ENCODE data around the gene SIK3.

The SIK3 gene

DNA sequence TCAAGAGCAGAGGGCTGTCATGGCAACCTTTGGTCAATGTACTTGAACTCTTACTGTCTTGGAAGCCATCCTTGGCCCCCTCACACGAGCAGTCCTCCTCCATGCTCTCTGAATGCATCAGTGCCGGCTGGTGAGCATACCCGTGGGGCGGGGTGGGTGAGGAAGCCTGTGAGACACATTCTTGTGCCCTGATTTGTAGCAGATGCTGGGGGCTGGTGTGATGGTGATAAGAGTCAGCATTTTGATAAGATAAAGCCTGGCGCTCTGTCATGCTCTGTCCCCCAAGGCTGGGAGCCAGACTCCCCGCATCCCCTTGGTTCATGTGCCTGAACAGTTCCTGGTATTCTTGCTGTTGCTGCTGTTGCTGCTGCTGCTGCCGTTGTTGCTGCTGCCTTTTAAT lies 240.3 kb downstream of the SIK3 start:
- DNase-seq, result no peak

- DNase-seq, result no peak
These were observed 240.9 kb downstream of the SIK3 start for GRCh38 chr11:116857316-116857715.

DNA sequence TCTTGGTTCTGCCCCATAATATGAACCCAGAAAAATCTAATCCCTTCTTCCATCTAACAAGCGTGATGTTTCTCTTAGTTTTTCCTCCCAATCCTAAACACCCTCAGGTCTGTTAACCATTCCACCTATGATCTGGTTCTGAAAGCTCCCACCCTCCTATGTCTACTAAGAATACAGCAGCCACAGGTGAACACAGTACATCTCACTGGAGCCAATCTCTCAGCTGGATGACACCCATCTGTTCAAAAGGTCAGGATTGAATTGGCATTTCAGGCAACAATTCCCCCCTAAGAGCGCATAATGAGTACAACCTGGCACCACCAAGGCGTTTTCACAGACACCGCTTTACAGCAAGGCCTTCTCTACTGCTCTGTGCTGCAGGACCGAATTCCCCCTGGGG lies 241.8 kb downstream of the SIK3 start:
- no peak for DNase-seq

DNA sequence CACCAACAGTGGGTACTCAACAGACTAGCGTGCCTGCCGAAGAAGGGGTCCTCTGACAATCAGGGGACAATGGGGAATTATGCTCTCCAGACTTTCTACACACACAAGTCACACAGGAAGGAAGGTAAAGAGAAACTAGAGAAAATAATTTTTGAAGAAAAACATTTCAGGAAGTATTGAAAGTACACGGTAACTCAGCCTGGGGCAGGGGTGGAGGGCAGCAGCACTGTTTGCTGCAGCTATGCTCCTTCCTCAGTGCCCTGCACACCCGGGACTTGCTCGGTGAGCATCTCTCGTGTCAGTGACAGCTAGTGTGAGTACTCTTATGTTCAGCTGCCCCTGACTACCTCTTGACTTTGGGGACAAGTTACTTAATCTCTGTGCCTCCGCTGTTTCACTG lies 242.8 kb downstream of the SIK3 start:
- DNase-seq, result no peak

DNA sequence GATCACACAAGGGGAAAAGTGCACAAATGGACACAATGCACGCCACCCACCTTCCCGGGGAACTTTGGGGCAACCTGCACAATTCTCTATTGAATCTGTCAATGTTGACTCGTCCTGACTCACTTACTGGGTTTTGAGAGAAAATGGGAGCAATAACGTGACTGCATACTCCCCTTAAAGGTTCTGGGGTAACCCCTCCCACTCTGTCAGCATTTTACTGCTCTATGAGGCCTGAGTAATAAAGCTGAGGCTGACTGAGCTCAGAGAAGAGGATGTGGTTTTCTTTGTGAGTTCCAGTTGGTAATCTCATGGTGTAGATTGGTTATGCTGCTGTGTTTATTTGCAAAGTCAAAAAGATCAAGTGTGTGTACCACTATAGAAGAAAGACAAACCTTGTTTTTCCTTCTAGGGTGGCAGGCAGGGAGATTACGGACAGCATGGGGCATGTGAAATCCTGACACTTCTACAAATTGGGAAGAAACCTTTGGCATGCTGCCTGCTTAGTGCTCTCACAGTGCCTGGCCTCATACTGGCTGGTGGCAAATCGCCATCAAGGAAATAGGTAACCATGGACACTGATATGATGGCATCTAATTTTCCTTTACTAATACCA lies 244.7 kb downstream of the SIK3 start:
- DNase-seq, result no peak

- DNase-seq, result no peak
These were observed 245.8 kb downstream of the SIK3 start for GRCh38 chr11:116852261-116853031.

DNA sequence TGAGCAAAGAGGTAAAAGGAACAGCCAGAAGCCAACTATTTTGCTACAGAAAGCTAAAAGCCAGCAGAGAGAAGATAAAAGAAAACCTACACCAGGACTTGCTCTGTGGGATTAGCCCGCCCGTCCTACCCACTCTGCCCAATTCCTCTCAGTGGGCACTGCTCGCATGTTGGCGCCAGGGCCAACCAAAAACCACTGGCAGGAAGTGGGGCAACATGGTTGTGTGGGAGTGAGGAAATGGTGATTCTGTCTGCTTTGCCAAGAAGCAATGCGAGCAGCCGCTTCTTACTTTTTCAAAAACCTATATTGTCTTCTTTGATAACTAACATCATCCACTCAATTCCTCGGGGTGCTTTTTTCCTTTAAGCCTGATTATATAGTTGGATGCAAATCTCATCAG lies 246.6 kb downstream of the SIK3 start:
- DNase-seq, result no peak

DNA sequence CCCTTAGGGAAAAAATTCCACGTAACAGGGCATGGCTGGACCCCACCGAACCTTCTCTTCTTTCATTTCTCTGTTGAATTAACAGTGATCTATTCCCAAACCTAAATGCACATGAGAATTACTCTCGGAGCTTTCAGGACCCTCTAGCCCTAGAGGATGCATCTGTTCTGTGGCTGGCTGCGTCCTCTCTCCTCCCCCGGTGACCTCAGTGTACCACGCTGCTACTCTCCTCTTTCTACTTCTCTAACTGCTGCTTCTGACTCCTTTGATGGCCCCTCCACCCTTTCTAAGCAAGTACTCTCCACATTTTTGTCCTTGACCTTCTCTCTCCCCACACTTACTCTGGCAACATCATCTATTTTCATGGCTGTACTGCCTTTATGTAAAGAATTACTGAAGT lies 248.7 kb downstream of the SIK3 start:
- DNase-seq, result no peak

GRCh38 chr11:116849060-116849459 lies 249.2 kb downstream of the SIK3 start:
- no peak for DNase-seq

DNA sequence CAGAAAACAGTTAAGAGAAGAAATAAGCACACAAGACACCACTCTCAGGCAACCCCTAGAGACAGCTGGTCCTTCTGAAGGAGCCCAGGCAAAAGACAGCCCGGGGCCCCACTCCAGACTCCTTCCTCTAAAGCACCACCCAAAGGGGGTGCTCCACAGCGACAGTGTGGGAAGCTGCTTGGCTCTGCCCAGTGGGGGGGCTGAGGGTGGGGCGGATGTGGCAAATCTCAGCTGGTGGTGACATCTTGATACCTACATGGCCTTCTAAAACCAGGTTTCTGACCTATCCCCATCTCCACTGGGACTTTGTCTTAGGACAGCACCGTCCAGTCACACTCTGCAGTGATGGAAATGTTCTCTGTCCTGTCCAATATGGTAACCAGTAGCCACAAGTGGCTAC lies 250.6 kb downstream of the SIK3 start:
- DNase-seq, result no peak

GRCh38 chr11:116844722-116845121 lies 253.5 kb downstream of the SIK3 start:
- DNase-seq, result no peak

GRCh38 chr11:116843661-116844060 lies 254.6 kb downstream of the SIK3 start:
- DNase-seq, result no peak

DNA sequence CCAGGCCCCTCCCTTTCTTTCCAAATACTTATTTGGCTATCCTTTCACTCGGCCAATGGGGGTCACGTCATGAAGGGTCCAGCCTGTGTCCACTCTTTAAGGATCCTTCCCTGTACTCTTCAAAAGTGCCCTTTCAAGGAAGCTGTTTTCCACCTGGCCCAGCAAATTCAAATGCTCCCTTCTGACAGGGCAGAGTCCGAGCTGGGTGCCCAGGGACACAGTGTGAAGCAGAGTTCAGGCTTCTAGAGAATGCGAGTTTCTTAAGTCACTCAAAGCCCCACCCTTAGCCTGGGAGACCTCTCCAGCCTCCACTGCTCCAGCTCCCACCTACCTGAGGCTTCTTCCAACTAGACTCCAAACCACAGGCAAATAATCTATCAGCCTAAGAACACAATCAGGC lies 255.3 kb downstream of the SIK3 start:
- DNase-seq, result no peak

- DNase-seq, result no peak
These were observed 256.1 kb downstream of the SIK3 start for GRCh38 chr11:116842117-116842516.

- DNase-seq, result no peak
These were observed 257.4 kb downstream of the SIK3 start for GRCh38 chr11:116840746-116841296.

DNA sequence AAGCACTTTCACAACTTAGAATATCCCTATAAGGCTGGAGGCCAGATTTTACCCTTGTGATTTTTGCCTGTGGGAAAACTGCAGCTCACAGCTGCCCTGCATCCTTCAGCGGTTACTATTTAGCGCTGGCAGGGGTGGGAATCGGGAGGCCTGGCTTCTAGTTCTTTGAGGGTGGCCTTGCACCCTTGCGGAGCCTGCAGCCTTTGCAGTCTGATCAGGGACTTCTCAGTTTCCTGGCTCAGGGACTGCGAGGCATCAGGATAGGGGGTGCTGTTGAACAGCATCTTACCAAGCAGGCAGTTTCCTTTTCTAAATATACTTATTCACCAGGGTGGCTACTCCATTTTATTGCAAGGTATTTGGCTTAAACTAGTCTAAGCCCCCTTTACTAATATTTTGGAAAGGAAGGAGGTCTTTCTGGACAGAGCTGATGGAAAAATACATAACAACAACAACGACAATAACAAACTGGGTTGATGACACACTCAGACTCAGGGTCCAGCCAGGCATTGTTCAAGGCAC lies 257.9 kb downstream of the SIK3 start:
- DNase-seq, result no peak

DNA sequence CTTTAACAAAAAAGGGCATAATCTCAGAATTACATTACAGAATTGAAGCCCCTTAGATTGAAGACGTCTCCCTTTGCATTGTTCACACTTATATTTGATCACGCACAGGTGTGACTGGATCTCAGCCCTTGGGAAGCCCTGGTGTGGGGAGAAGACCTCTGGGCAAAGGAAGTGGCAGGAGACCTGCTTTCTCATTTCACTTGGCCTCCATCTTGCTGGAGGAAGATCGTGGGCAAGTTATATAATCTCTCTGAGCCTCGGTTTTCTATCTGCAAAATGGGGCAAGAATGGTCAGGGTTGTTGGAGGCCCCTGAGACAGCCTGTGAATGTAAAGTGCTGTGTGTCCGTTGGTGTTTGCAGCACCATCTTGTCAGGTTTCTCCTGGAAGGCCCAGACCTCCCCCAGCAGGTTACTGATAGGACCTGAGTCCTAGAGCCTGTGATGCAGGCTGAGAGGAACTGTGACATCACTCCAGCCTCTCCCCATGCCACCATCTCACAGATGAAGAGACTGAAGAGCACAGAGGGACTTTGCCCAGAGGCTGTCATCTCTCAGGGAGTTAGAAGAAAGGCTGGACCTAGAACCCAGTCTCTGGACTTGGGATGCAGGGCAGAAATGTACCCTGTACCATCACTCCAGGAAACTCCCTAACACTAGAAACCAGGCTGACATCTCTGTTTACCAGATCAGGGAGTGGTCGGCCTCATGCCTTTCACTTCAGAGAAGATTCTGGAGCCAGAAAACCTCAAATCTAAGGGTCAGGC lies 259.7 kb downstream of the SIK3 start:
- DNase-seq, result no peak

DNA sequence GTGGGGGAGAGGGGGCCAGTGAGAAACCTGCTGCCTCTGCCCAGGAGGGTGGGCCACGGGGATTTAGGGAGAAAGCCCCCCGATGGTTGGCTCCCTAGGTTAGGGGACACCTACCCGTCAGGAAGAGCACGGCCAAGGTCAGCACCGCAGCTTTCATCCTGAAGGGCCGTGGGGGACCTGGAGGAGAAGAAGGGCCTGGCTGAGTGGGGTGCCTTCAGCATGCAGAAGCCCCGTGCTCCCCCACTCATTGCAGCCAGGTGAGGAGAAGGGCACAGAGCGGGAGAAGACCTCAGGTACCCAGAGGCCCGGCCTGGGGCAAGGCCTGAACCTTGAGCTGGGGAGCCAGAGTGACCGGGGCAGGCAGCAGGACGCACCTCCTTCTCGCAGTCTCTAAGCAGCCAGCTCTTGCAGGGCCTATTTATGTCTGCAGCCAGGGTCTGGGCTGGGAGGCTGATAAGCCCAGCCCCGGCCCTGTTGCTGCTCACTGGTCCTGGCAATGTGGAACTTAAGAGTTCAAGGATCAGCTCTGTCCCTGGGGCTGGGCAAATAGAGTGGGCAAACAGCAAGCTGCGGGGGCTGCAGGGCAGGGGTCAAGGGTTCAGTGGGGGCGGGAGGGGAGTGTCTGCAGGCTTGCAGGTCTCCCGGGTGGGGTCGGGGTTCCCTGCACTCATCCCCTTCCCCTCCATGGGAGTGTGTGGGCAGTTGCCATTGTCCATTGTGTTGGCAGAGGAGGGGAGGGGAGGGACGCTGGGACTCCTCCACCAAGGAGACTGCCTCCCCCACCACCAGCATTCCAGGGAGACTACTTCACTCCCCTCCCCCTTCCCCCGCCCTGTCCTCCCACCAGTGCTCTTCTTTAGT lies 260.8 kb downstream of the SIK3 start, which contains the start of gene APOA1:
APOA1 (minus strand) TSS at position 392 of the 861 bp plus-strand sequence; CDS start at position 157, 235 bp downstream.
- DNase-seq, result no peak

DNA sequence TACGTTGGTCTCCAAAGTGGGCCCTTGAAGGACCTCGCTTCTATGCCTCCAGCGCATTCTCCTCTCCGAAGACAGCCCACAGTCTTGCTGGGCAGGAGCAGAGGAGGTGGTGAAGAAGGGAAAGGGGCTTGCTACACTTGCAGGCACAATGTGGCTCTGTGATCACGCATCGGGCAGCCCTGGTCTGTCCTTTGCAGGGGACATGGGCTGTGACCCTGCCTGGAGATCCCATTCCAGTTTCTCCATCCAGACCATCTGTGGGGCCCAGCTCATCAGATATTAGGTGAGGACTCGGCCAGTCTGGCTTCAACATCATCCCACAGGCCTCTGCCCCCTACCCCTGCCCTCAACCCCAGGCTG lies 261.6 kb downstream of the SIK3 start:
- DNase-seq, result no peak

GRCh38 chr11:116835791-116836631 lies 262.2 kb downstream of the SIK3 start:
- peak; percentile 69 for DNase-seq

DNA sequence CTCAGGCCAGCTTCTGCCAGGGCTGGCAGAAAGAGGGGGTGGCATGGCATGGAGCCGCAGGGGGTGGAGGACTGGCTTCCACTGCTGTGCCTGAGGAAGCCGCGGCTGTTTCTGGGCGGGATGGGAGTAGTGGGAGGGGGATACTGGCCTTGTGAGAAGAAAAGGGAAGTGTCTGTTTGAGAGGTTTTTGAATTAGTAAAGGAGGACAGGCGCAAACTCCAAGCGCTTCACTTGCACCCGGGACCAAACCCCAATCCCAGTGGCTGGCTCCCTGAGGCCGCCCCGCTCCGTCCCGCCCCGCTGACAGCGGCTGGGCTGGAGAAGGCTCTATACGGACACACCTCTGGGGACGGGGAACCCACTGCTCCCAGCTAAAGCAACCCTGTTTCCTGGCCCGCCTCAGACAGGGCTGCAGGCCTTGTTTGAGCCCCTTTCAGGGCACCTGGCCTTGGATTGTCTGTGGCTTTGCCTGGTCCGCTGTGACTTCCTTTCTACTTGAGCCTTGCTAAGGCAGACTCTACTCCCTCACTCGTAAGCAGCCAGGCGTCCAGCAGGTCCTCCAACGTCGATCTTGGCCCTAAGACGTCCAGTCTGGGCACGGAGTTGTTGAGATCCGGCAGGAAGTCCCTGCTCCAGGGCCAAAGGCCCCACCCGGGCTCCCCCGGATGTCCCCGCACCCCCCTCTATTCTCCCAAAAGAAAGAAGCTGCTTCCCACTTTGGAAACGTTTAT lies 263.0 kb downstream of the SIK3 start:
- DNase-seq, result no peak
